GM12891 (cell line): Measurements from ENCODE around the gene PRKAB1.

Experiments
- DNase-seq: peaks from one replicate; pipeline ENCODE4 v3.0.0; 2011; ENCODE audit warnings: low spot score; ENCODE audit not compliant: insufficient read length
- FAIRE-seq: peaks from 2 replicates; lab custom pipeline; 2011; peaks lifted over from hg19 to GRCh38; lab: Jason Lieb, UNC
- PAX5 ChIP-seq: IDR thresholded peaks from 2 replicates; pipeline ENCODE4 v1.6.1; 2011; ENCODE audit warnings: low read length, moderate library complexity, mild to moderate bottlenecking; ENCODE audit not compliant: insufficient read depth, severe bottlenecking
- POLR2A ChIP-seq: IDR thresholded peaks from 2 replicates; pipeline ENCODE4 v1.6.1; 2011; ENCODE audit warnings: low read depth, low read length, control low read depth
- POLR2AphosphoS5 ChIP-seq: IDR thresholded peaks from 2 replicates; pipeline ENCODE4 v1.6.1; 2011; ENCODE audit warnings: low read depth, low read length, control low read depth
- POU2F2 ChIP-seq: IDR thresholded peaks from 2 replicates; pipeline ENCODE4 v1.6.1; 2011; ENCODE audit warnings: low read depth, mild to moderate bottlenecking, control low read depth, low read length, moderate library complexity
- SPI1 ChIP-seq: IDR thresholded peaks from 2 replicates; pipeline ENCODE4 v1.6.1; 2011; ENCODE audit warnings: low read depth, low read length, control low read depth
- TAF1 ChIP-seq: IDR thresholded peaks from 2 replicates; pipeline ENCODE4 v1.6.1; 2011; ENCODE audit warnings: low read depth, low read length, control low read depth

The PRKAB1 gene

GRCh38 chr12:119683816-119684215, 15.9 kb downstream of the PRKAB1 start:
- DNase-seq = no peak
- no peak for FAIRE-seq
- no peak for TF ChIP-seq POLR2AphosphoS5
- TF ChIP-seq SPI1 = no peak
- TF ChIP-seq PAX5 = no peak
- TF ChIP-seq POU2F2 = no peak
- no peak for TF ChIP-seq POLR2A
- TF ChIP-seq TAF1 = no peak

DNA sequence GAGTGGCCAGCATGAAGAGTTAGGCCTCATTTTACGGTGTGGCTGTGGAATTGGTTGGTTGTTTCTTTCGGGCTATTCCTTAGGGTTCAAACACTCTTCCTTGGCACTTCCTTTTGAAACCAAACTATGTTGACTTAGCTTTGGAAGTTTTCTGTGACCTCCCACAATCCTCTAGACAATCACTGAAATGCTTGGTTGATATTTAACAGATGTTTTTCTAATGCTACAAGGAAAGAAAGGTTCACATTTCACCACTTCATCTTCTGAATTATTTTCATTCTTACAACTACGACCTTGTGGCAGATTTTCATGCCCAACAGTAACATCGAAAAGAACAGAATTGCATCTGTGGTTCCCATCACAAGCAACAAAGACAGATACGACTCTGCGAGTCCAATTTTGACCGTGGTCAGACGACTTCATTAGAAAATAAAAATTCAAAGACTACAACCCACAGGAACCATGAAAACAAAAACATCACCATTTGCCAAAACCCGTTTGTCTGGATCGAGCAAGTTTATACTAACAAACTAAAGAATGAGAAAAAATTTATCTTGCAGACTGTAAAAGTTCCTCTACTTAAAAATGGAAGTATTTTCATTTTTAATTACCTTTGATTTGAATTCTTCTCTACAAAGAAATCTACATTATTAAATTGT, 16.9 kb downstream of the PRKAB1 start:
- DNase-seq (no peak), FAIRE-seq (no peak)

DNA sequence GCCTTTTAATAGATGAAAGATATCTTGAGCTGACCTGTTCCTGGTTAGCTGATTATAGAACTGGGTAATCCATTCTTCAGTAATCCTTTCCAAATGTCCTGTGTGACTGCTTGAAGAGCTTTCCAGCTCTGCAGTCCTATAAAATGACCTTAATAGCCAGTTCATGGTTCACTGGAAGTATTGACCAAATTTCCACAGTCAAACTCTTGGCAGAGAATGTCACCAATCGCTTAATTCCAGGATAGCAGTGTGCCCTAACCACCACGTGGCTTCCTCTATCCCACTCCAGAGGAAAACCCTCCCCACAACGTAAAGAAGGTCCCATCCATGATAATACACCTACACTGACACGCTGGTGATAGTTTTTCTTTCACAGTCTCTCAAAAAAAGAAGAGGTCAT, 17.4 kb downstream of the PRKAB1 start:
- no peak for DNase-seq
- TF ChIP-seq POLR2AphosphoS5 (no peak), POLR2A (no peak), POU2F2 (no peak), SPI1 (no peak), PAX5 (no peak), TAF1 (no peak)
- FAIRE-seq = no peak

More for the DNA sequence above, 16.9 kb downstream of the PRKAB1 start:
- TF ChIP-seq SPI1 = no peak
- TF ChIP-seq POLR2A = no peak
- no peak for TF ChIP-seq POLR2AphosphoS5

DNA sequence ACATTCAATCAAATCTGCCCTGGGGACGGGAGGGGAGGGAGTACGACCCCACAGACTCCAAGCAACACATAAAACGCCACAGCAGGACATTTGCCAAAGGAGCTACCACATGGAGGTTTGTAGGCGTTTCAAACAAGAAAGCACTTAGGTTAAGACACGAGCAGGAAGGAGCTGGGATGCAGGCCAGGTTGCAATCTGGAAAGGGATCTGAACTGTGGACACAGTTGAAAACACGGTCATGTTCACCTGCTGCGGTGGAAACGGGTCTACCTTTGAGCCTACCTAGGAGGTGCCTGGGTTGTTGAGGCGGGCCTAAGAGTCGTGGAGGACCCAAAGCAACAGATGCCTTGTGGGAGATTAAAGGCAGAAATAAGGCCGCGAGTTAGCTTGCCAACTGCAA, 18.4 kb downstream of the PRKAB1 start:
- DNase-seq (no peak), FAIRE-seq (no peak)
- TF ChIP-seq PAX5 (no peak), SPI1 (no peak), POLR2AphosphoS5 (no peak), POU2F2 (no peak), POLR2A (no peak), TAF1 (no peak)

DNA sequence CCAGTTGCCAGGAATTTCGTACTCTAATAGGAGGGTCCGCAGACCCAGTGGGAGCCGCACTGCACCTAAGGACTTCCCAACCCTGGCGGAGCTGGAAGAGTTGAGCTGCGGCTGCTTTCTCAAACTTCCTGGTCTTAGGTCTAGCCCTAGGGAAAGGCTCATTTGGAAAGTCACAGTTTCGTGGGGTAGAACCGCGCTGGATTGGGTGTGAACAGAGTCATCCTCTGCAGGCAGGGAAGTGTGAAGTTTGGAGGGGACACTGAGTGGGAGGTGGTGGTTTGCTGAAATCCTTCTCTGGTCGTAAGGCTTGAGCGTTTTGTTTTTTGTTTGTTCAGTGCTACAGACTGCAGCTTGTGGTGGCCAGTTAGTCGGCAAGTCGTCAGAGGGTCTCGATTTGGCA, 18.8 kb downstream of the PRKAB1 start:
- FAIRE-seq = no peak
- no peak for TF ChIP-seq PAX5
- TF ChIP-seq TAF1 = no peak
- no peak for TF ChIP-seq POLR2AphosphoS5
- TF ChIP-seq SPI1 = no peak
- no peak for TF ChIP-seq POU2F2
- TF ChIP-seq POLR2A = no peak
- no peak for DNase-seq

GRCh38 chr12:119687406-119687805, 19.5 kb downstream of the PRKAB1 start:
- FAIRE-seq = no peak
- no peak for DNase-seq
- TF ChIP-seq SPI1 (no peak), POU2F2 (no peak), POLR2A (no peak), TAF1 (no peak), PAX5 (no peak), POLR2AphosphoS5 (no peak)

DNA sequence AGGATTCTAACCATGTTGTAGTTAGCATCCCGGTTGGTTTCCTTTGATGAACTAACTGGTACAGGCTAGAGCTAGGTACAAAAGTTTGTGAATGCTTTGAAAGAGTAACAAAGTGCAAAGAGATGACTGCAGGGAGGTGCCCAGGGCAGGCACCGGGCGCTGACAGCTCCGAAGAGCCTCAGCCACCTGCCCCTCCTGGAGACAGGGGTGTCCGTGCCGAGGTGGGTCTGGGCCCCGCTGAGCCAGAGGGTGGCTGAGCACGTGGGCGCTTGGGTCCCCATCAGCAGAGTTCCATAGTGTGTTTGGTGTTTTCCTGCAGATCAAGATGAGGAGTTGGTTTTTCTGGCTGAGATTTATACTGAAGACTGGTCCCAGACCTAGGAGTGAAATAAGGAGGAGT, 19.9 kb downstream of the PRKAB1 start:
- FAIRE-seq (no peak), DNase-seq (no peak)
- no peak for TF ChIP-seq SPI1
- TF ChIP-seq POLR2AphosphoS5 = no peak
- TF ChIP-seq TAF1 = no peak
- no peak for TF ChIP-seq PAX5
- TF ChIP-seq POLR2A = no peak
- no peak for TF ChIP-seq POU2F2

DNA sequence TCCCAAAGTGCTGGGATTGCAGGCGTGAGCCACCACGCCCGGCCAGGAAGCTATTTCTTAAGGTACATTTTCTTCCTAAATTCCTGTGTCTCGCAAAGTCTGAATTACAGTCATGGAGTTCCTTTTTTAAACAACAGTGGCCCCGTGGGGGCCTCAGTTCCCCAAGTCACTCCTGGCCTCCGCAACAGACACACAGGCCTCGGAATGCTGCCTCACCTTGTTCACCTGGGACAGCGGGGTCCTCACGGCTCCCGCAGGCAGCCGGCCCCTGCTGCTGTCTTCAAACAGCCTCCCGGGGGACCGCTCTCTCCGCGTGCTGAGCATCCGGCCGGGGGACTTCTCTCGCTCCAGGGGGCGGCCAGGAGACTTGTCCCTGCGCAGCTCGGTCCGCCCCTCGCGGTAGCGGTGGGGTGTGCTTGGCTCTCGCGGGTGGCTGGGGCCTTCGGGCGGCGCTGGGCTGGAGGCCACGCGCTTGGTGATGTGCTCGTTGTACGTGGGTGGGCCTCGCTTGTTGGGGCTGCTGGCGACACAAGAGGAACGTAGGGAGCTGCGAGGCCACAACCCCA, 22.1 kb downstream of the PRKAB1 start:
- TF ChIP-seq POLR2AphosphoS5 (no peak), TAF1 (no peak), POU2F2 (no peak), PAX5 (no peak), POLR2A (no peak), SPI1 (no peak)
- FAIRE-seq = no peak
- DNase-seq = no peak

DNA sequence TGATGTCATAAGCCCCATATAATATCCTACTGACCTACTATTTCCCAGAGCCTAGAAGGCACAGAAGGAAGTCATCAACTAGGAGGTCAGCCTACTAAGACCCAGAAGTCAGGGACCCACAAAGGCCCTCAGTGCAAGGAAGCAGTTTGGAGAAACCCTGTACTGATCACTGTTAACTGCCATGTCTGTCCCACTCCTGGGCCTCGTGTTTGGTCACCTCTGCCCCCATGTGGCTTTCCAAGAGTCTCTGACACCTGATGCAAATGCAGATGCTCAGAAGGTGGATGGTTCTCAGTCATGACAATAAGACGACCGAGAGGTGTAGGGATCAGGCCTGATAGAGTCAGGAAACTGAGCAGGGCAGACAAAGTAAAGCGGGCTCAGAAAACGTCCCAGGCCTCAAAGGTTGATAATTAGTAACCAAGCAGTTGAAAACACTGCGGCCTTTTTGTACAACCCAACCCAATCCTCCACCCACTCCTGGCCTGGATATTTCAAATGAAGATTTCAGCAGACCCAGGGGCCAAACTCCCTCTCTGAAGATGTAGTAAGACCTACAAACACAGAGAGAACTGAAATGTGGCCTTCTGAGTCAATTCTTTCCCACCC, 23.4 kb downstream of the PRKAB1 start:
- DNase-seq (no peak), FAIRE-seq (no peak)
- TF ChIP-seq TAF1 (no peak), SPI1 (no peak), POLR2AphosphoS5 (no peak), PAX5 (no peak), POLR2A (no peak), POU2F2 (no peak)

- DNase-seq (no peak), FAIRE-seq (no peak)
- no peak for TF ChIP-seq POLR2AphosphoS5
- TF ChIP-seq PAX5 = no peak
- TF ChIP-seq POLR2A = no peak
- no peak for TF ChIP-seq SPI1
These were observed 24.5 kb downstream of the PRKAB1 start for GRCh38 chr12:119692410-119692809.
